ENCODE results near the gene SLC43A2. TPM values are rescaled to one million over a fixed set of nuclear protein-coding genes. Genes with fewer than 3 reads are reported as not detected.
A peak's percentile ranks its signal among the peaks of the same experiment; 100 is the strongest.

Gene SLC43A2
- total RNA-seq, 6 donors from 2014 or later: 16.9 to 79.0 (median 49.2) TPM

DNA sequence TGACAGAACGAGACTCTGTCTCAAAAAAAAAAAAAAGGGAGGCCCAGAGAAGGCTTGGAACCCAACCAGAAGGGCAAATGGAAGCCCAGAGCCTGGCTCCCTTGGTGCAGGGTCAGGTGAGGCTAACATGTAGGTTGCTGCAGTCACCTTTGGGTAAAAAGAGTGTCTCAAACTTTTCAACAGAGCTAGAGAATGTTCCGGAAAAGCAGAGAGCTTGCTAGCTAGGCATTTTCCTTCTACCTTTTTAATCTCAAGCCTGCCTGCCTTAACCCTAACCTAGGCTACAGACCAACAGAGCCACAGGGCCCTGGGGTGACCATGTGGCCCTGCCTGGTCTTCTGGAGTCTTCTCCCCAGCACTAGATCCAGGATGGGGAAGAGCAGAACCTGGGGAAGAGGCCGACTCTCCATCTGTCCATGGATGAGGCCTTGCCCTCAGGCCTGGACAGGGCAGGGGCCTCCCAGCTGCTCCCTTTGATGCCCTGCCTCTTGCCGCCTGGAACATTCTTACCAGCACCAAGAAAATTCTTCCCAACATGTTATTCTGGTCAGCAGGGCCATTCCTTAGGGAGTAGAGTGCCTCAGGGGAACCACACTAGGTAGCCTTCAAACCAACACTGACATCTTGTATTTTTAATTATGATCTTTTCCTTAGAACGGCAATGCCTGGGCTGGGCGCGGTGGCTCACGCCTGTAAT is 30.1 kb downstream of the SLC43A2 start:
- no peak for TF ChIP-seq POLR2A (IDR thresholded peaks at IDR 0.05)
- TF ChIP-seq EP300 (IDR thresholded peaks at IDR 0.05): no peak
- TF ChIP-seq POLR2AphosphoS5 (IDR thresholded peaks at IDR 0.05): no peak
- TF ChIP-seq, protein P1, sequence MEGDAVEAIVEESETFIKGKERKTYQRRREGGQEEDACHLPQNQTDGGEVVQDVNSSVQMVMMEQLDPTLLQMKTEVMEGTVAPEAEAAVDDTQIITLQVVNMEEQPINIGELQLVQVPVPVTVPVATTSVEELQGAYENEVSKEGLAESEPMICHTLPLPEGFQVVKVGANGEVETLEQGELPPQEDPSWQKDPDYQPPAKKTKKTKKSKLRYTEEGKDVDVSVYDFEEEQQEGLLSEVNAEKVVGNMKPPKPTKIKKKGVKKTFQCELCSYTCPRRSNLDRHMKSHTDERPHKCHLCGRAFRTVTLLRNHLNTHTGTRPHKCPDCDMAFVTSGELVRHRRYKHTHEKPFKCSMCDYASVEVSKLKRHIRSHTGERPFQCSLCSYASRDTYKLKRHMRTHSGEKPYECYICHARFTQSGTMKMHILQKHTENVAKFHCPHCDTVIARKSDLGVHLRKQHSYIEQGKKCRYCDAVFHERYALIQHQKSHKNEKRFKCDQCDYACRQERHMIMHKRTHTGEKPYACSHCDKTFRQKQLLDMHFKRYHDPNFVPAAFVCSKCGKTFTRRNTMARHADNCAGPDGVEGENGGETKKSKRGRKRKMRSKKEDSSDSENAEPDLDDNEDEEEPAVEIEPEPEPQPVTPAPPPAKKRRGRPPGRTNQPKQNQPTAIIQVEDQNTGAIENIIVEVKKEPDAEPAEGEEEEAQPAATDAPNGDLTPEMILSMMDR (IDR thresholded peaks at IDR 0.05): no peak
- peak overlapping the region; percentile 66 to 74 (median 71) for H3K27ac ChIP-seq
- ATAC-seq (ENCODE audit: low FRiP score in 2 of 2) (no peak), DNase-seq (no peak)
- no peaks in the 10 kb centered on the region for H3K9me3 ChIP-seq
- H3K36me3 ChIP-seq: peaks cover 0 to 4% (median 0%) of the 10 kb centered on the region in 4 donors
- peaks cover 0 to 6% (median 0%) of the 10 kb centered on the region in 4 donors for H3K4me1 ChIP-seq
- 84 to 91% methylated on average over 8 of the region's 8 CpGs for WGBS, 2 donors
- H3K4me3 ChIP-seq: no peak overlapping the region
- H3K27me3 ChIP-seq: no peaks in the 10 kb centered on the region

DNA sequence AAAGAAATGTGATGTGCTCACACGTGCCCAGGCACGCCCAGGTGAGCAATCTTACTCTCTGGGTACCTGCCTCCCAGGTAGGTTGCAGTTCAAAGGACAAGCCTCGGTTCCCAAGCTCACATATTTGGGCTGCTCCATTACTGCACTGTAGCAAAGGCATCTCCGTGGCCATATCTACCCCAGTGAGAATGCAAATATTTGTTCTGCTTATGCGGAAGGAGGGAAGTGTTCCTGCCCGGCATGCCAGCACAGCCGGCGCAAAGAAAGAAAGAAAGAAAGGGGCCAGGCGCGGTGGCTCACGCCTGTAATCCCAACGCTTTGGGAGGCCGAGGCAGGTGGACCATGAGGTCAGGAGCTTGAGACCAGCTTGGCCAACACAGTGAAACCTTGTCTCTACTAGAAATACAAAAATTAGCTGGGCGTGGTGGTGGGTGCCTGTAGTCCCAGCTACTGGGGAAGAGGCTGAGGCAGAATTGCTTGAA is 30.7 kb downstream of the SLC43A2 start:
- TF ChIP-seq POLR2A (IDR thresholded peaks at IDR 0.05) (no peak), POLR2AphosphoS5 (IDR thresholded peaks at IDR 0.05) (peak in 1 of 2 donors; percentile 9)
- no peak for DNase-seq
- no peaks in the 10 kb centered on the region for H3K27me3 ChIP-seq
- ATAC-seq (ENCODE audit: low FRiP score in 2 of 2): peak; percentile 23 to 81
- H3K27ac ChIP-seq: peak overlapping the region; percentile 66 to 74 (median 71)
- H3K9me3 ChIP-seq: no peaks in the 10 kb centered on the region
- peaks cover 0 to 7% (median under 1%) of the 10 kb centered on the region in 4 donors for H3K36me3 ChIP-seq
- no peak overlapping the region for H3K4me3 ChIP-seq
- WGBS, 2 donors: 72 to 74% methylated on average over 14 of the region's 14 CpGs
- H3K4me1 ChIP-seq: peaks cover 0 to 6% (median 0%) of the 10 kb centered on the region in 4 donors

DNA sequence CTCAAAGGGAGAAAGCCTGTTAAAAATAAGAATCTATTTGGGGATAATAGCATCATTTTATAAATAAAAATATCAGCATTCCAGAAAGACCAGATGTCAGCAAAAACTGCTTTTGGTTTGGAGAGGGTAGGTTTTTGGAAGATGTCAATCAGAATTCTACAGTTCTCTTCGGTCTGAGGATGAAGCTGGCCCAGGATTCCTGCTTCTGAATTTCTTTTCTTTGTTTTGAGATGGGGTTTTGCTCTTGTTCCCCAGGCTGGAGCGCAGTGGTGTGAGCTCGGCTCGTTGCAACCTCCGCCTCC is 35.1 kb downstream of the SLC43A2 start:
- Histone ChIP-seq H3K27me3 (no peaks in the 10 kb centered on the region), H3K4me3 (no peak overlapping the region), H3K9me3 (no peaks in the 10 kb centered on the region), H3K4me1 (peaks cover 16 to 30% (median 25%) of the 10 kb centered on the region in 4 donors), H3K36me3 (peaks cover 0 to 30% (median 12%) of the 10 kb centered on the region in 4 donors), H3K27ac (no peak overlapping the region)
- WGBS, 2 donors: 86 to 90% methylated on average over 5 of the region's 5 CpGs
- TF ChIP-seq EP300 (IDR thresholded peaks at IDR 0.05): no peak
- TF ChIP-seq, protein P1 (IDR thresholded peaks at IDR 0.05): no peak
- ATAC-seq (ENCODE audit: low FRiP score in 2 of 2) (no peak), DNase-seq (no peak)

DNA sequence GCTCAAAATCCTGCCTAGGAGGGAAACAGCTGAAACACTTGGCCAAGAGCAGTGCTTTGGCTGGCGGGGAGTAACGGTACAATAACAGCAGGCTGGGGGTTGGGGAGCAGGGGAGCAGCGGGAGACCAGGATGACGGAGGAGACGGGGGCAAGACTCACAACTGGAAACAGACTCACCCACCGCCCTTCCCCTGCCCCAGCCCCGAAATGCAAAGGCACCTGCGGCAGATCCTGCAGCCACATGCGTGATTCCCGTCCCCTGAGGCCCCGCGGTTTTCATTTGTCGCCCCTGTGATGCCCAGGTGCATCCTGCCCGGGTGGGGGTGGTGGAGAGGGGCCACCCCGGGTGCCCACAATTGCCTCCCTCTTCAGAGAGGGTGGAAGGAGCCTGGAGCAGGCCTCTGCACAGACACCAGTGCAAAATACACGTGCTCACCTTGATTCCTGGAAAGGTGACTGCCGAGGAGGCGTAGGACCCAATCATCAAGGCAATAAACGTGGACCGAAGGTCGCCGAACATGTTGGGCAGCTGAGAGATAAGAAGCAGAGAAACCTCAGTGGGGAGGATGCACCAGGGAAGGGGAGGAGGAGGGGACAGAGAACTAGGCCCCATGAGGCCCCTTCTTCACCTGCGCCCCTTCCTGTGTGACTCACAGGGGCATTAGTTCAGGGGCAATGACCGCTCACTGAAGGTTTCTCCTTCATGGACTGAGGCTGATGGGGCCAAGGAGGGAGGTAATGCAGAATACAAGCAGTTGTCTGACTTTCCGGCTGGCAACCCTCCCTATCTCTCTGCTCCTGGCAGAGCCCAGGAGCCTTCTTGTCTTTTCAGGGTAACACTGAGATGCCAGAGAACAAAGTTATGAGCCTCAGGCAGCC is 35.6 kb downstream of the SLC43A2 start:
- Histone ChIP-seq H3K4me1 (peaks cover 16 to 30% (median 25%) of the 10 kb centered on the region in 4 donors), H3K9me3 (no peaks in the 10 kb centered on the region), H3K27ac (no peak overlapping the region), H3K4me3 (no peak overlapping the region), H3K36me3 (peaks cover 0 to 31% (median 12%) of the 10 kb centered on the region in 4 donors), H3K27me3 (no peaks in the 10 kb centered on the region)
- no peak for DNase-seq
- ATAC-seq (ENCODE audit: low FRiP score in 2 of 2): no peak
- TF ChIP-seq, protein P1 (IDR thresholded peaks at IDR 0.05): no peak
- TF ChIP-seq POLR2AphosphoS5 (IDR thresholded peaks at IDR 0.05) (no peak), POLR2A (IDR thresholded peaks at IDR 0.05) (no peak), EP300 (IDR thresholded peaks at IDR 0.05) (no peak)
- 73 to 79% methylated on average over 24 to 25 of the region's 25 CpGs for WGBS, 2 donors

DNA sequence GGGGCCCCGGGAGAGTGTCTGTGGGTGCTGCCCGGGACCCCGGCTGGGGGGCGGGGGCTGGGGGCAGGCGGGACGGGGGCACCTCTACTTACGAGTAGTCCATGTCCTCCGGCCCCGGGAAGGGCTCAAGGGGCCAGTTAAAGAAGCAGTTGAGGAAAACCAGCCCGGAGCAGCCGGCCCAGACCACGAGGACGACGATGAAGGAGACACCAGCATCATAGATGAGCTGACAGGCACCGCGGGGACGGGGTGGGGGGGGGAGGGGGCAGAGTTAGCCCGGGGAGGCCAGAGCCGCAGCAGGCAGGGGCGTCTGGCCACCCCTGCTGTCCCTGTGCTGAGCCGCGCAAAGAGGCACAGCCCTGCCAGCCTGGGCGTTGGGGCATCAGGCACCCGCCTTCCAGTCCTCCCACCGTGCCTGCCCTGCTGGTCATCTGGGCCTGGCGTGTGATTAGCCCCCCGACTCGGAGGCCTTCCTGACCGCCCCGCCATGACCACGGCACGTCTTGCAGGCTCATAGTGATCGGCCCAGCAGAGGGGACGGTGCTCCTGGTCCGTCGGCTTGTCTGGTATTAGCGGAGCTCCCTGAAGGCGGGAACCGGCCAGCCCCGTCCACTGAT is 37.1 kb downstream of the SLC43A2 start:
- no peak for ATAC-seq (ENCODE audit: low FRiP score in 2 of 2)
- H3K36me3 ChIP-seq: peaks cover 0 to 38% (median 15%) of the 10 kb centered on the region in 4 donors
- TF ChIP-seq, protein P1 (IDR thresholded peaks at IDR 0.05): no peak
- TF ChIP-seq POLR2AphosphoS5 (IDR thresholded peaks at IDR 0.05) (no peak), EP300 (IDR thresholded peaks at IDR 0.05) (no peak), POLR2A (IDR thresholded peaks at IDR 0.05) (no peak)
- DNase-seq: peak in 1 of 2 donors; percentile 65
- no peak overlapping the region for H3K4me3 ChIP-seq
- H3K27me3 ChIP-seq: no peaks in the 10 kb centered on the region
- 93 to 96% methylated on average over 23 to 40 of the region's 40 CpGs for WGBS, 2 donors
- H3K27ac ChIP-seq: peak overlapping the region in 2 of 4 donors; percentile 1 to 91
- peaks cover 16 to 26% (median 24%) of the 10 kb centered on the region in 4 donors for H3K4me1 ChIP-seq
- no peaks in the 10 kb centered on the region for H3K9me3 ChIP-seq

All from upper lobe of left lung (tissue), 6 donors.